Posterior vena cava (tissue), 2 donors: ENCODE data around the gene ITPKA. TPM values are rescaled to one million over a fixed set of nuclear protein-coding genes. Genes with fewer than 3 reads are reported as not detected.

ENCODE experiments used
- DNase-seq: peaks from one replicate; pipeline ENCODE4 v3.0.0-alpha.2; 2020; ENCODE audit warnings: low spot score
- intact Hi-C, 2 donors: fragments of 100-400 bp; cut with DNase I; formaldehyde crosslinking; loops; one replicate each; pipeline versions ENCODE4 v1.14.1 to v1.14.2; 2022 to 2023
- total RNA-seq, 2 donors: library from RNA; stranded (reverse); fragmentation: NEBNext Ultra II Directional; extraction: Animal tissue kit (Norgen Biotek cat#: 25700); gene quantifications; one replicate each; pipeline ENCODE4 v1.2.1, GENCODE V29; 2021
- donor health status: DM: yes; HTN: yes; CAD: no.
- donor health status: DM: yes; HTN: yes; CAD: no.

The ITPKA gene
- total RNA-seq, 2 donors from 2014 or later, result 0.28 to 0.33 TPM

- DNase-seq, result no peak
- intact Hi-C loops, result no loop called here
These were observed 51.5 kb downstream of the ITPKA start for GRCh38 chr15:41545218-41545617.

- no peak for DNase-seq
- intact Hi-C loops, result no loop called here
These were observed 53.4 kb downstream of the ITPKA start for GRCh38 chr15:41546851-41547786.

GRCh38 chr15:41550066-41550775, 56.5 kb downstream of the ITPKA start:
- DNase-seq, result no peak
- intact Hi-C loops, result no loop called here

Other genes starting within 250 kb of the ITPKA start
- under 1 TPM in 1 of 2 donors, not detected in 1; 0.56 TPM for gene OIP5, start 161.3 kb upstream of the ITPKA start, total RNA-seq
- 1 to 10 TPM; 1.3 to 2.0 TPM for gene NUSAP1, start 161.0 kb upstream of the ITPKA start, total RNA-seq
- 10 to 100 TPM; 10.5 to 13.8 TPM for gene NDUFAF1, start 91.4 kb upstream of the ITPKA start, total RNA-seq
- 10 to 100 TPM; 22.9 to 25.6 TPM for gene RTF1, start 76.8 kb upstream of the ITPKA start, total RNA-seq
- under 1 TPM; 0.24 to 0.46 TPM for gene LTK, start 20.0 kb downstream of the ITPKA start, total RNA-seq
- gene RPAP1, start 50.4 kb downstream of the ITPKA start, total RNA-seq, result 10 to 100 TPM; 16.3 to 19.9 TPM
- gene TYRO3, start 65.3 kb downstream of the ITPKA start, total RNA-seq, result 1 to 10 TPM; 5.0 to 8.7 TPM
- 10 to 100 TPM; 33.5 to 36.1 TPM for gene MGA, start 166.5 kb downstream of the ITPKA start, total RNA-seq